Activated B cell treated with CpG ODN at 0.5 μM for 24 hours (primary cell): Measurements from ENCODE around the gene BCL6B. TPM values are rescaled to one million over a fixed set of nuclear protein-coding genes. Genes with fewer than 3 reads are reported as not detected.

Source experiments
- ATAC-seq: fragments of 200-7000 bp; cut with Tn5 transposase; one replicate; pipeline ENCODE4 v1.10.0; 2021; ENCODE audit warnings: low read depth, mild to moderate bottlenecking, moderate library complexity
- CTCF ChIA-PET: fragments of 350-600 bp; sonication (Branson Sonifier 250); formaldehyde crosslinking; loops from one replicate; lab custom pipeline; 2021; ENCODE audit warnings: antibody characterized with exemption; lab: Charles Lee
- POLR2A ChIA-PET: fragments of 350-600 bp; sonication (Branson Sonifier 250); formaldehyde crosslinking; loops from one replicate; lab custom pipeline; 2021; ENCODE audit warnings: antibody characterized with exemption; lab: Charles Lee
- DNase-seq: peaks from one replicate; pipeline ENCODE4 v3.0.0; 2022
- H3K27ac Mint-ChIP-seq: one replicate; pipeline ENCODE4 v1.8.0; 2020; ENCODE audit warnings: mixed read lengths
- H3K27me3 Mint-ChIP-seq: one replicate; pipeline ENCODE4 v1.8.0; 2021; ENCODE audit warnings: mixed read lengths
- H3K36me3 Mint-ChIP-seq: one replicate; pipeline ENCODE4 v1.8.0; 2021; ENCODE audit warnings: low read depth, mixed read lengths
- H3K4me1 Mint-ChIP-seq: one replicate; pipeline ENCODE4 v1.8.0; 2021; ENCODE audit warnings: mixed read lengths
- H3K4me3 Mint-ChIP-seq: one replicate; pipeline ENCODE4 v1.8.0; 2020; ENCODE audit warnings: mild to moderate bottlenecking, mixed read lengths
- H3K9me3 Mint-ChIP-seq: one replicate; pipeline ENCODE4 v1.8.0; 2020; ENCODE audit warnings: mixed read lengths
- CTCF ChIP-seq: fragments of 200-600 bp; IDR thresholded peaks from one replicate; pipeline ENCODE4 v1.8.0; 2022; ENCODE audit warnings: antibody characterized with exemption, mild to moderate bottlenecking
- intact Hi-C: fragments of 100-400 bp; cut with micrococcal nuclease; formaldehyde crosslinking; loops from one replicate; pipeline ENCODE4 v1.15.1; 2024
- total RNA-seq: library from RNA; stranded (reverse); gene quantifications from 2 replicates; pipeline ENCODE4 v1.2.3, GENCODE V29; 2022

Gene BCL6B
- total RNA-seq, 1 donor from 2014 or later, result 0.31 TPM

- Mint-ChIP-seq H3K9me3 (no peaks in the 10 kb centered on the region), H3K27me3 (no peaks in the 10 kb centered on the region), H3K4me1 (peaks cover 47% of the 10 kb centered on the region), H3K36me3 (peaks cover 53% of the 10 kb centered on the region), H3K27ac (no peak overlapping the region), H3K4me3 (no peak overlapping the region)
- CTCF ChIA-PET, result interaction anchor here (0.6 to 8.8 kb wide), 4 partner anchors 11 to 97 kb away, joined by 3 to 118 read pairs (median 4); partner anchors contain the start of gene BCL6B
- DNase-seq (no peak), ATAC-seq (no peak)
- no peak for TF ChIP-seq CTCF
- intact Hi-C loops, result no loop called here
- POLR2A ChIA-PET, result interaction anchor here (0.9 kb wide), 1 partner anchor 14 kb away, joined by 3 read pairs; no protein-coding TSS in a partner anchor
Measured at GRCh38 chr17:7007143-7007542, 15.7 kb upstream of the BCL6B start.

DNA sequence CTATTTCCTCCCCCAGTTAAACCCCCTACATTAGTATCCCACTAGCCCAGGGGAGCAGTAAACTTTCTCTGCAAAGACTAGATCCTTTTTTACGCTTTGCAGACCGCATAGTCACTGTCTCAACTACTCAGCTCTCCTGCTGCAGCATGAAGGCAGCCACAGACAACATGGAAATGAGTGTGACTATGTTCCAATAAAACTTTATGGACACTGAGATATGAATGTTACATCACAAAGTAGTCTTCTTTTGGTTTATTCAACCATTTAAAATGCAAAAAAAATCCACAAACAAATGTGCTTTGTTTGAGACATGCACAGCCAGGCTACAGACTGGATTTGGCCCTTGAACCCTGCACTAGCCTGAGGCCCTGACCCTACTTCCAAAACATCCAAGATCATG, 12.3 kb upstream of the BCL6B start:
- peaks cover 55% of the 10 kb centered on the region for H3K36me3 Mint-ChIP-seq
- DNase-seq, result no peak
- peak overlapping the region; percentile 95 for H3K4me3 Mint-ChIP-seq
- ATAC-seq, result no peak
- H3K4me1 Mint-ChIP-seq, result peaks cover 64% of the 10 kb centered on the region
- H3K27ac Mint-ChIP-seq, result peak overlapping the region; percentile 46
- no peaks in the 10 kb centered on the region for H3K27me3 Mint-ChIP-seq
- POLR2A ChIA-PET, result no interaction called here
- intact Hi-C loops, result loop anchor here (5.0 to 10.0 kb wide), 3 partner anchors 568 to 1523 kb away; partner anchors contain the start of genes DERL2, MIS12, PIMREG and RPL26
- CTCF ChIA-PET, result interaction anchor here (1.5 kb wide), 1 partner anchor 96 kb away, joined by 4 read pairs; no protein-coding TSS in a partner anchor
- TF ChIP-seq CTCF, result no peak
- no peaks in the 10 kb centered on the region for H3K9me3 Mint-ChIP-seq

- H3K4me3 Mint-ChIP-seq, result peak overlapping the region; percentile 95
- ATAC-seq, result no peak
- no peaks in the 10 kb centered on the region for H3K9me3 Mint-ChIP-seq
- H3K4me1 Mint-ChIP-seq, result peaks cover 72% of the 10 kb centered on the region
- no peaks in the 10 kb centered on the region for H3K27me3 Mint-ChIP-seq
- H3K36me3 Mint-ChIP-seq, result peaks cover 55% of the 10 kb centered on the region
- no peak for DNase-seq
- POLR2A ChIA-PET, result interaction anchor here (0.6 to 1.1 kb wide), 2 partner anchors 14 to 101 kb away, joined by 3 to 10 read pairs; no protein-coding TSS in a partner anchor
- intact Hi-C loops, result loop anchor here (5.0 to 10.0 kb wide), 3 partner anchors 569 to 1524 kb away; partner anchors contain the start of genes DERL2, MIS12, PIMREG and RPL26
- H3K27ac Mint-ChIP-seq, result peak overlapping the region; percentile 100
- TF ChIP-seq CTCF, result no peak
- CTCF ChIA-PET, result interaction anchor here (1.1 to 1.7 kb wide), 3 partner anchors 11 to 100 kb away, joined by 3 to 5 read pairs (median 4); no protein-coding TSS in a partner anchor
Measured at GRCh38 chr17:7011415-7011814, 11.4 kb upstream of the BCL6B start.

GRCh38 chr17:7011942-7012254, 11.0 kb upstream of the BCL6B start:
- ChIA-PET POLR2A (interaction anchor here (0.6 to 4.2 kb wide), 12 partner anchors 10 to 675 kb away, joined by 3 to 39 read pairs (median 4); partner anchors contain the start of genes ACADVL, DLG4, GPS2 and POLR2A), CTCF (interaction anchor here (0.6 to 1.7 kb wide), 5 partner anchors 11 to 346 kb away, joined by 3 to 5 read pairs (median 3); no protein-coding TSS in a partner anchor)
- peak overlapping the region; percentile 95 for H3K4me3 Mint-ChIP-seq
- intact Hi-C loops, result loop anchor here (1.0 to 10.0 kb wide), 4 partner anchors 8 to 1525 kb away; partner anchors contain the start of genes DERL2, MIS12, PIMREG and RPL26
- no peak for TF ChIP-seq CTCF
- H3K27ac Mint-ChIP-seq, result peak overlapping the region; percentile 100
- H3K4me1 Mint-ChIP-seq, result peaks cover 72% of the 10 kb centered on the region
- no peaks in the 10 kb centered on the region for H3K9me3 Mint-ChIP-seq
- H3K36me3 Mint-ChIP-seq, result peaks cover 54% of the 10 kb centered on the region
- no peaks in the 10 kb centered on the region for H3K27me3 Mint-ChIP-seq
- DNase-seq (no peak), ATAC-seq (no peak)

GRCh38 chr17:7014261-7014994, 8.4 kb upstream of the BCL6B start:
- CTCF ChIA-PET, result interaction anchor here (1.0 to 2.4 kb wide), 3 partner anchors 10 to 104 kb away, joined by 4 to 10 read pairs (median 4); no protein-coding TSS in a partner anchor
- peak overlapping the region; percentile 95 for H3K4me3 Mint-ChIP-seq
- POLR2A ChIA-PET, result interaction anchor here (0.6 to 4.2 kb wide), 12 partner anchors 7 to 843 kb away, joined by 3 to 39 read pairs (median 7); partner anchors contain the start of genes DVL2, NAA38 and SLC16A13
- DNase-seq (peak; percentile 96), ATAC-seq (peak; percentile 84)
- no peak for TF ChIP-seq CTCF
- peaks cover 61% of the 10 kb centered on the region for H3K4me1 Mint-ChIP-seq
- peak overlapping the region; percentile 100 for H3K27ac Mint-ChIP-seq
- intact Hi-C loops, result loop anchor here (1.0 to 10.0 kb wide), 7 partner anchors 8 to 1527 kb away; partner anchors contain the start of genes C17orf100, DERL2, MED31 and MIS12
- peaks cover 53% of the 10 kb centered on the region for H3K36me3 Mint-ChIP-seq
- H3K27me3 Mint-ChIP-seq, result no peaks in the 10 kb centered on the region
- no peaks in the 10 kb centered on the region for H3K9me3 Mint-ChIP-seq
